Measurements from ENCODE around the gene MAGI1.
"Not testable (repeated sequence)": the region's sequence is repeated elsewhere in the genome, so short reads cannot be mapped to it uniquely, and the experiment has no call there.

Gene MAGI1

GRCh38 chr3:65902304-65902793, 136.4 kb downstream of the MAGI1 start:
- DNase-seq: no peak

GRCh38 chr3:65901226-65901625, 137.5 kb downstream of the MAGI1 start:
- DNase-seq: no peak

- DNase-seq: no peak
Measured at GRCh38 chr3:65899226-65899625, 139.5 kb downstream of the MAGI1 start.

GRCh38 chr3:65897766-65898165, 141.0 kb downstream of the MAGI1 start:
- no peak for DNase-seq

GRCh38 chr3:65896321-65896720, 142.4 kb downstream of the MAGI1 start:
- DNase-seq: no peak

GRCh38 chr3:65894679-65895453, 143.9 kb downstream of the MAGI1 start:
- DNase-seq: no peak

- no peak for DNase-seq
Measured at GRCh38 chr3:65894126-65894525, 144.6 kb downstream of the MAGI1 start.

GRCh38 chr3:65893631-65894030, 145.1 kb downstream of the MAGI1 start:
- DNase-seq: no peak

- not testable (repeated sequence) for DNase-seq
Measured at GRCh38 chr3:65891477-65891876, 147.2 kb downstream of the MAGI1 start.

- no peak for DNase-seq
Measured at GRCh38 chr3:65890328-65890727, 148.4 kb downstream of the MAGI1 start.

- DNase-seq: no peak
Measured at GRCh38 chr3:65889707-65890099, 149.0 kb downstream of the MAGI1 start.

GRCh38 chr3:65888980-65889706, 149.6 kb downstream of the MAGI1 start:
- DNase-seq: no peak

GRCh38 chr3:65888196-65888595, 150.5 kb downstream of the MAGI1 start:
- no peak for DNase-seq

GRCh38 chr3:65886391-65886790, 152.3 kb downstream of the MAGI1 start:
- DNase-seq: no peak

- DNase-seq: no peak
Measured at GRCh38 chr3:65884071-65884470, 154.6 kb downstream of the MAGI1 start.

GRCh38 chr3:65883613-65884012, 155.1 kb downstream of the MAGI1 start:
- DNase-seq: no peak

GRCh38 chr3:65880350-65880749, 158.4 kb downstream of the MAGI1 start:
- no peak for DNase-seq

- no peak for DNase-seq
Measured at GRCh38 chr3:65879372-65879771, 159.3 kb downstream of the MAGI1 start.

GRCh38 chr3:65878831-65879230, 159.9 kb downstream of the MAGI1 start:
- DNase-seq: no peak

GRCh38 chr3:65877160-65877559, 161.6 kb downstream of the MAGI1 start:
- no peak for DNase-seq

- no peak for DNase-seq
Measured at GRCh38 chr3:65876028-65876420, 162.7 kb downstream of the MAGI1 start.

- no peak for DNase-seq
Measured at GRCh38 chr3:65875393-65876027, 163.2 kb downstream of the MAGI1 start.

- no peak for DNase-seq
Measured at GRCh38 chr3:65873869-65874268, 164.8 kb downstream of the MAGI1 start.

- no peak for DNase-seq
Measured at GRCh38 chr3:65873028-65873427, 165.7 kb downstream of the MAGI1 start.
